C4-2B (cell line): ENCODE data around the gene LILRA6.

Source experiments
- H3K27ac ChIP-seq: fragments of 450-650 bp; 2 replicates; pipeline ENCODE4 v1.5.1; 2017
- ZFX ChIP-seq: fragments of 450-650 bp; IDR thresholded peaks from 2 replicates; pipeline ENCODE4 v1.6.1; 2017
- TF ChIP-seq, protein P1 (sequence below): fragments of 450-650 bp; conservative IDR thresholded peaks from 2 replicates; pipeline ENCODE4 v1.5.1; 2017; ENCODE audit warnings: mild to moderate bottlenecking

Gene LILRA6

GRCh38 chr19:54262066-54262465 is 19.5 kb upstream of the LILRA6 start:
- no peak overlapping the region for H3K27ac ChIP-seq
- no peak for TF ChIP-seq ZFX
- TF ChIP-seq, protein P1, sequence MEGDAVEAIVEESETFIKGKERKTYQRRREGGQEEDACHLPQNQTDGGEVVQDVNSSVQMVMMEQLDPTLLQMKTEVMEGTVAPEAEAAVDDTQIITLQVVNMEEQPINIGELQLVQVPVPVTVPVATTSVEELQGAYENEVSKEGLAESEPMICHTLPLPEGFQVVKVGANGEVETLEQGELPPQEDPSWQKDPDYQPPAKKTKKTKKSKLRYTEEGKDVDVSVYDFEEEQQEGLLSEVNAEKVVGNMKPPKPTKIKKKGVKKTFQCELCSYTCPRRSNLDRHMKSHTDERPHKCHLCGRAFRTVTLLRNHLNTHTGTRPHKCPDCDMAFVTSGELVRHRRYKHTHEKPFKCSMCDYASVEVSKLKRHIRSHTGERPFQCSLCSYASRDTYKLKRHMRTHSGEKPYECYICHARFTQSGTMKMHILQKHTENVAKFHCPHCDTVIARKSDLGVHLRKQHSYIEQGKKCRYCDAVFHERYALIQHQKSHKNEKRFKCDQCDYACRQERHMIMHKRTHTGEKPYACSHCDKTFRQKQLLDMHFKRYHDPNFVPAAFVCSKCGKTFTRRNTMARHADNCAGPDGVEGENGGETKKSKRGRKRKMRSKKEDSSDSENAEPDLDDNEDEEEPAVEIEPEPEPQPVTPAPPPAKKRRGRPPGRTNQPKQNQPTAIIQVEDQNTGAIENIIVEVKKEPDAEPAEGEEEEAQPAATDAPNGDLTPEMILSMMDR: no peak

DNA sequence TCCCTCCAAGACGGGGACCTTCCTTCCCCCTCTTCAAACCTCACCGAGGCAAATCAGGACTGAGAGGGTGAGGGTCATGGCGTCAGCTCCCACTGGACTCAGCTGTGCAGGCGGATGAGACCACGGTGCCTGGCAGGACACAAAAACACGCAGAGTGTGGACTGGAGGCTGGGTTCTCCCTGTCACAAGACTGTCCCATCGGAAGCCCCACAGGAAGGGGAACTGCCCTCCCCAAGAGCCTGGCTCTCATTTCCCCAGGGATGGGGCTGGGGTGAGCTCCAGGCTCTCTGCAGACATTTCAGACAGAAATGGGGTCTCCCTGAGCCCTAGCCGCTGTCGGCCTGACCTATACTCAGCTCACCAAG is 14.5 kb upstream of the LILRA6 start, which contains the start of gene LILRB5:
LILRB5 (minus strand) TSS at position 158 of the 365 bp plus-strand sequence; CDS start at position 78, 80 bp downstream.
- TF ChIP-seq, protein P1: no peak
- no peak for TF ChIP-seq ZFX
- H3K27ac ChIP-seq: no peak within 1 kb of the TSS

DNA sequence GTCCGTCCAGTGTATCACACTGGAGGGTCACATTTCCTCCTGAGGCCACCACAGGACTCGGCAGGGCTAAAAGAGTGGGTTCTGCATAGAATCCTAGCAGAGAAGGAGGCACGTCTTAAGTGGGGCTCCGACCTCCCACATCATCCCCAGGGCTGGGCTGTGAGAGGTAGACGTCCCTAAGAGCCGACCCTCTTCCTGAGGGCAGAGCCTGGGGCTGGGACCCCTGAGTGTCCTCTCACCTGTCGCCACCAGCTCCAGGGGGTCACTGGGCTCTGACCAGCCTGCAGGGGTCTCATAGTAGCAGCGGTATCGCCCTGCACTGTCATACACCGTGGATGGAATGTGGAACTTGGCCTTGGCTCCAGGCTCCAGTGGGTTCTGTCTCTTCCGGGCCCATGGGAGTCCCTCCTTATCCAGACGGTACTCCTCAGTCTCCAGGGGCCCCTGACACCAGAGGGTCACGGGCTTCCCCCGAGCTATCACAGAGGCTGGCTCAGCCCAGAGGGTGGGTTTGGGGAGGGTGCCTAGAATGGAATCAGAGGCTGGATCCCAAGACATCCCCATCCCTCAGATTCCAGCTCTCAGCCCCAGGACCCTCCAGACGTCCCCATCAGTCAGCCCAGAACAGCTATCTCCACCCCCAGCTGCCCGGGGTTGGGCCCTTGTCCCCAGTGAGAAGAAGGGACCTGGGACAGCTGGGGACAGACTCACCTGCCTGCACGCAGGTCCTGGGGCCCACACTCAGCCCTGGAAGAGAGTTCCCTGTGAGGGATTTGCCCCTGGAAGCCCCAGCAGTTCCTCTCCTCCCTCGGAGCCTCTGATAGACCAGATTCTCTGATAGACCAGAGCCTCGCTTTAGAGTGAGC is 13.9 kb upstream of the LILRA6 start:
- TF ChIP-seq ZFX: no peak
- TF ChIP-seq, protein P1: no peak
- no peak overlapping the region for H3K27ac ChIP-seq

GRCh38 chr19:54255105-54255775 is 12.7 kb upstream of the LILRA6 start:
- H3K27ac ChIP-seq: no peak overlapping the region
- TF ChIP-seq ZFX: no peak
- TF ChIP-seq, protein P1: no peak

- no peak overlapping the region for H3K27ac ChIP-seq
- TF ChIP-seq, protein P1: no peak
- TF ChIP-seq ZFX: no peak
Measured at GRCh38 chr19:54254195-54254906, 11.8 kb upstream of the LILRA6 start.

GRCh38 chr19:54253331-54254194 is 11.0 kb upstream of the LILRA6 start:
- TF ChIP-seq ZFX: no peak
- TF ChIP-seq, protein P1: no peak
- no peak overlapping the region for H3K27ac ChIP-seq
